Raji (cell line): ENCODE data around the gene HIVEP2.

Experiments used
- POLR2A ChIP-seq: IDR thresholded peaks from 2 replicates; pipeline ENCODE4 v1.6.1; 2011; ENCODE audit warnings: low read depth, low read length, control low read depth; ENCODE audit not compliant: insufficient read depth

The HIVEP2 gene

GRCh38 chr6:142819603-142820337 is 125.2 kb downstream of the HIVEP2 start:
- TF ChIP-seq POLR2A = no peak

- no peak for TF ChIP-seq POLR2A
Measured at GRCh38 chr6:142816486-142816885, 128.5 kb downstream of the HIVEP2 start.

GRCh38 chr6:142816031-142816430 is 128.9 kb downstream of the HIVEP2 start:
- no peak for TF ChIP-seq POLR2A

GRCh38 chr6:142811923-142812322 is 133.1 kb downstream of the HIVEP2 start:
- no peak for TF ChIP-seq POLR2A

- TF ChIP-seq POLR2A = no peak
Measured at GRCh38 chr6:142810952-142811514, 133.9 kb downstream of the HIVEP2 start.

- no peak for TF ChIP-seq POLR2A
Measured at GRCh38 chr6:142809947-142810346, 135.0 kb downstream of the HIVEP2 start.

GRCh38 chr6:142808405-142809061 is 136.4 kb downstream of the HIVEP2 start:
- no peak for TF ChIP-seq POLR2A

- TF ChIP-seq POLR2A = no peak
Measured at GRCh38 chr6:142805042-142805441, 139.9 kb downstream of the HIVEP2 start.

GRCh38 chr6:142804490-142804889 is 140.5 kb downstream of the HIVEP2 start:
- TF ChIP-seq POLR2A = no peak

GRCh38 chr6:142803495-142804058 is 141.4 kb downstream of the HIVEP2 start:
- no peak for TF ChIP-seq POLR2A

- TF ChIP-seq POLR2A = no peak
Measured at GRCh38 chr6:142803032-142803431, 141.9 kb downstream of the HIVEP2 start.

GRCh38 chr6:142802124-142802523 is 142.9 kb downstream of the HIVEP2 start:
- no peak for TF ChIP-seq POLR2A

GRCh38 chr6:142800240-142800639 is 144.7 kb downstream of the HIVEP2 start:
- no peak for TF ChIP-seq POLR2A

- TF ChIP-seq POLR2A = no peak
Measured at GRCh38 chr6:142799639-142800038, 145.3 kb downstream of the HIVEP2 start.

- no peak for TF ChIP-seq POLR2A
Measured at GRCh38 chr6:142797159-142797558, 147.8 kb downstream of the HIVEP2 start.

GRCh38 chr6:142796571-142796970 is 148.4 kb downstream of the HIVEP2 start:
- TF ChIP-seq POLR2A = no peak
